LoVo (cell line): Measurements from ENCODE around the gene ZDHHC4.

Experiments
- DNase-seq: peaks from one replicate; pipeline ENCODE4 v3.0.0-alpha.2; 2016; ENCODE audit warnings: low spot score

Gene ZDHHC4

GRCh38 chr7:6577369-6578113 is at the start of gene ZDHHC4:
Gene ZDHHC4, plus strand, starts transcription at chr7:6577454. Its CDS starts 3,108 bp downstream, at chr7:6580562.
- peak; percentile 93 for DNase-seq

GRCh38 chr7:6528401-6529130 is 48.7 kb upstream of the ZDHHC4 start:
- no peak for DNase-seq

GRCh38 chr7:6529643-6530042 is 47.6 kb upstream of the ZDHHC4 start:
- no peak for DNase-seq

GRCh38 chr7:6530626-6531491 is 46.4 kb upstream of the ZDHHC4 start:
- no peak for DNase-seq

GRCh38 chr7:6531492-6532279 is 45.6 kb upstream of the ZDHHC4 start:
- no peak for DNase-seq

GRCh38 chr7:6532516-6532915 is 44.7 kb upstream of the ZDHHC4 start:
- DNase-seq = no peak

- no peak for DNase-seq
Measured at GRCh38 chr7:6533893-6534495, 43.3 kb upstream of the ZDHHC4 start.

GRCh38 chr7:6536262-6537260 is 40.7 kb upstream of the ZDHHC4 start:
- no peak for DNase-seq

- DNase-seq = no peak
Measured at GRCh38 chr7:6542368-6542767, 34.9 kb upstream of the ZDHHC4 start.

- DNase-seq = no peak
Measured at GRCh38 chr7:6545398-6546126, 31.7 kb upstream of the ZDHHC4 start.

- DNase-seq = no peak
Measured at GRCh38 chr7:6546498-6547251, 30.6 kb upstream of the ZDHHC4 start.

- no peak for DNase-seq
Measured at GRCh38 chr7:6547400-6547799, 29.9 kb upstream of the ZDHHC4 start.

- no peak for DNase-seq
Measured at GRCh38 chr7:6551016-6551511, 26.2 kb upstream of the ZDHHC4 start, which contains the start of gene GRID2IP. Gene GRID2IP, minus strand, starts transcription at chr7:6551461. Its CDS starts 25 bp downstream, at chr7:6551436.

GRCh38 chr7:6553448-6554044 is 23.7 kb upstream of the ZDHHC4 start:
- no peak for DNase-seq

- no peak for DNase-seq
Measured at GRCh38 chr7:6554848-6555247, 22.4 kb upstream of the ZDHHC4 start.

- DNase-seq = no peak
Measured at GRCh38 chr7:6556196-6556595, 21.1 kb upstream of the ZDHHC4 start.

GRCh38 chr7:6558837-6559236 is 18.4 kb upstream of the ZDHHC4 start:
- peak; percentile 58 for DNase-seq

- no peak for DNase-seq
Measured at GRCh38 chr7:6559896-6560295, 17.4 kb upstream of the ZDHHC4 start.
